PFSK-1 (cell line): ENCODE data around the gene MAN1C1.

Source experiments
- POLR2AphosphoS5 ChIP-seq: IDR thresholded peaks from 2 replicates; pipeline ENCODE4 v1.6.1; 2012; ENCODE audit warnings: low read depth, mild to moderate bottlenecking, control low read depth, low read length, moderate library complexity
- SIN3A ChIP-seq: IDR thresholded peaks from 2 replicates; pipeline ENCODE4 v1.6.1; 2012; ENCODE audit warnings: mild to moderate bottlenecking, low read length, moderate library complexity, borderline replicate concordance; ENCODE audit not compliant: insufficient read depth
- TAF1 ChIP-seq: IDR thresholded peaks from 2 replicates; pipeline ENCODE4 v1.6.1; 2012; ENCODE audit warnings: low read length, control low read depth, borderline replicate concordance; ENCODE audit not compliant: insufficient read depth

DNA sequence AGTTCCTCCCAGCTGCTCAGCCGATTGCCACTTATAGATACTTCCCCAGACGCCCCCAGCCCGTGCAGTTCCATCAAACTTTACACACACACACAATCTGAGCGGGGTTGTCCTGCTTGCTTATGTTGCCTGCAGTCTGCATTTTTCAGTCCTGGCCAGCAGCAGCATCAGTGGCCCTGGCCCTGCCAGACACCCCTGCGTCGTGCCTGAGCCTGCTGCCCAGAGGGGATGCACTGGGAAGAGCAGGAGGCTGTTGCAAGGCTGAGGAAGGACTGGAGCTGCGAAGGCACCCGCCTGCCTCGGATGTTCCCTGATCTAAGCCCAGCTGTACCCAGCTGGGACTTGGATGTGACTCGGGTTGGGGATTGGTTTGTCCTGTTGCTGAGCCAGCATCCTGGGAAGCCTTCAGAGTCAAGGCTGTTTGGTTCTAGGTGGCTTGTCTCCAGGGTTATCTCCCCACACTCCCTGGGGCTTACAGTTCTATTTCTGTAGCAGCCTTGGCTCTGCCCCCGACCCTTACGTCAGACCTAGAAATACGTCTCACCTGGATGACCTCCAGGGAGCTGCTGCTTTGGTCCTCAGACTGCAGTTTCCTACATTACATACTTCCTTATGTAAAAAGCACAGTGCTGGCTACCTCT is 42.3 kb downstream of the MAN1C1 start:
- no peak for TF ChIP-seq TAF1
- TF ChIP-seq POLR2AphosphoS5, result no peak
- no peak for TF ChIP-seq SIN3A
